Activated CD8-positive, alpha-beta memory T cell treated with anti-CD3 and anti-CD28 coated beads, Interleukin-2, amount 10 ng/mL, durations not matched to agents 7 days and 5 days (primary cell): Measurements from ENCODE around the gene SPOP. TPM values are rescaled to one million over a fixed set of nuclear protein-coding genes. Genes with fewer than 3 reads are reported as not detected.

Experiments used
- ATAC-seq: fragments of 150-1000 bp; cut with Tn5 transposase; one replicate; pipeline ENCODE4 v1.10.0; 2021; ENCODE audit warnings: moderate library complexity
- CTCF ChIA-PET: fragments of 350-600 bp; sonication (Branson Sonifier 250); formaldehyde crosslinking; loops from one replicate; lab custom pipeline; 2021; ENCODE audit warnings: antibody characterized with exemption; lab: Charles Lee
- DNase-seq: peaks from one replicate; pipeline ENCODE4 v3.0.0-alpha.2; 2020
- H3K27ac Mint-ChIP-seq: one replicate; pipeline ENCODE4 v1.8.0; 2021; ENCODE audit warnings: mild to moderate bottlenecking, mixed read lengths
- H3K27me3 Mint-ChIP-seq: one replicate; pipeline ENCODE4 v1.8.0; 2021; ENCODE audit warnings: mixed read lengths
- H3K36me3 Mint-ChIP-seq: one replicate; pipeline ENCODE4 v1.8.0; 2021; ENCODE audit warnings: mild to moderate bottlenecking, mixed read lengths
- H3K4me1 Mint-ChIP-seq: one replicate; pipeline ENCODE4 v1.8.0; 2021; ENCODE audit warnings: mixed read lengths
- H3K4me3 Mint-ChIP-seq: one replicate; pipeline ENCODE4 v1.8.0; 2021; ENCODE audit warnings: mild to moderate bottlenecking, moderate library complexity, mixed read lengths
- H3K9me3 Mint-ChIP-seq: one replicate; pipeline ENCODE4 v1.8.0; 2022; ENCODE audit warnings: low read depth, mixed read lengths
- total RNA-seq, 2 experiments: library from RNA; stranded (reverse); gene quantifications; one replicate each; pipeline ENCODE4 v1.2.3, GENCODE V29; 2021

The SPOP gene
- total RNA-seq, 2 experiments from 2014 or later = 49.7 to 51.5 TPM

DNA sequence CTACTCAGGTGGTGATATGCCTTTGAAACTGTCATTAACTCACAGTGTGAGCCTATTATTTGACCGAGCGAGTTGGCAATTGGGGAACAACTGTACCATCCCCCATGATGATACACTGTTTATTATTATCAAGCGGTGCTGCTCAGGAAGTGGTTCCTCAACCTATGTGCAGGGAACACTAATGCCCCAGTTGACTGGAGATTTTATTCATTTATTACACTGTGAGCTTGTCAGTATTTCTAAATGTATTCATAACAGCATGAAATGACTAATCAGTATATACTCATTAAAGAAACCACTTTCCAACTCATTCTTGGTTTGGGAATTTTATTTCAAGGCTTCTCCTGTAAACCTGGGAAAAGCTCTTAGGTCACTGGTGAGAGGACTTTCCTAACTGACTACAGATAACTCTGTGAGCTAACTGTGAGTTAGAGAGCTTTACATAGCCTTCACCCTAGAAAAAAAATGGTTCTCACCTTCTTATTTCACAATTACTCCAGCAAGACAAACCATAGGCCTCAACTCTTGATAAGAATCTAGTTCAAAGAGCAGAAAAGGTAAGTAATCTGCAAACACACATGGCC, 59.8 kb downstream of the SPOP start:
- no peaks in the 10 kb centered on the region for H3K9me3 Mint-ChIP-seq
- peaks cover 25% of the 10 kb centered on the region for H3K4me1 Mint-ChIP-seq
- H3K36me3 Mint-ChIP-seq = peaks cover 28% of the 10 kb centered on the region
- CTCF ChIA-PET = interaction anchor here (0.7 to 2.1 kb wide), 6 partner anchors 9 to 77 kb away, joined by 3 to 6 read pairs (median 4); no protein-coding TSS in a partner anchor
- no peaks in the 10 kb centered on the region for H3K27me3 Mint-ChIP-seq
- no peak for DNase-seq
- no peak overlapping the region for H3K4me3 Mint-ChIP-seq
- ATAC-seq = no peak
- H3K27ac Mint-ChIP-seq = peak overlapping the region; percentile 44

DNA sequence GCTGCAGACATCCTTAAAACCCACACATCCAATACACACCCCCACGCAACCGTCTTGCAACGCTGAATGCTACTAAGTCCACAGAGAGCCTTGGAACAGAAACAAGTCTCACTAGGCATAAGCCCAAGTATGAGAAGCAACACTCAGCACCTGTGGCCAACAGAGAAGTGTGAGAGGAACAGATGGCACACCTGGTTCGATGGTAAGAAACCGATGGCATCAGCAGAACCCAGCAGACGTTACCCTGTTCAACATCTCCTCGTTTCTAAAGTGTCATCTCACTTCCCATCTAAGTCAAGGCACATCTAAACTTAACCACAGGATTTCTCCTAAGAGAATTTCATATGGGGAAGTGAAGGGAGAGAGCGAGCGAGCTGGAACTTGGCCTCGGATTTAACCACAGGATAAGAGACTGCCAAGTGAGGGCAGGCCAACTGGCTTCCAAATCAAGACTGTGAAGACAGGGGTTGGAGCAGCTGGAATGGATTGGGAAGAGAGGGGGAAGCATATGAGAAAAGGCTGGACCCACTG, 61.2 kb downstream of the SPOP start:
- DNase-seq = no peak
- Mint-ChIP-seq H3K4me1 (peaks cover 16% of the 10 kb centered on the region), H3K27ac (no peak overlapping the region), H3K4me3 (no peak overlapping the region), H3K9me3 (no peaks in the 10 kb centered on the region), H3K36me3 (peaks cover 23% of the 10 kb centered on the region), H3K27me3 (no peaks in the 10 kb centered on the region)
- no peak for ATAC-seq
- CTCF ChIA-PET = no interaction called here

DNA sequence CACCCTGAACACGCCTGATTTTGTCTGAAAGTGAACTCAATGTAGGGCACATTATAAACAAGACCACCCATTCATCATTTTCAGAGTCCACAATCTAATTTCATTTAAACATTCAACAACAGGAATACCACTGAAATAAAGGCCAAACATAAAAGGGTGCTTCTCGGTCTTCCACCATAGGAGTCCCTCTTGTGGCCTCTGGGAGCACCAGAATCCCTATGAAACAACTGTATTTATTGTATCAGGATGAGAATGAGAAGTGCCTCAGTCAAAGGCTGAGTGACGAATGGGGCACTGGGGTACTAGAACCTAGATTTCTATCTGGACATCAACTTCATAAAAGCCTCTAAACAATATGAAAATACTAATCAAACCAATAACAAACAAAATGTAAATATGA, 61.8 kb downstream of the SPOP start:
- Mint-ChIP-seq H3K27ac (no peak overlapping the region), H3K27me3 (no peaks in the 10 kb centered on the region), H3K9me3 (no peaks in the 10 kb centered on the region), H3K36me3 (peaks cover 20% of the 10 kb centered on the region), H3K4me3 (no peak overlapping the region), H3K4me1 (peaks cover 15% of the 10 kb centered on the region)
- CTCF ChIA-PET = no interaction called here
- DNase-seq (no peak), ATAC-seq (no peak)

DNA sequence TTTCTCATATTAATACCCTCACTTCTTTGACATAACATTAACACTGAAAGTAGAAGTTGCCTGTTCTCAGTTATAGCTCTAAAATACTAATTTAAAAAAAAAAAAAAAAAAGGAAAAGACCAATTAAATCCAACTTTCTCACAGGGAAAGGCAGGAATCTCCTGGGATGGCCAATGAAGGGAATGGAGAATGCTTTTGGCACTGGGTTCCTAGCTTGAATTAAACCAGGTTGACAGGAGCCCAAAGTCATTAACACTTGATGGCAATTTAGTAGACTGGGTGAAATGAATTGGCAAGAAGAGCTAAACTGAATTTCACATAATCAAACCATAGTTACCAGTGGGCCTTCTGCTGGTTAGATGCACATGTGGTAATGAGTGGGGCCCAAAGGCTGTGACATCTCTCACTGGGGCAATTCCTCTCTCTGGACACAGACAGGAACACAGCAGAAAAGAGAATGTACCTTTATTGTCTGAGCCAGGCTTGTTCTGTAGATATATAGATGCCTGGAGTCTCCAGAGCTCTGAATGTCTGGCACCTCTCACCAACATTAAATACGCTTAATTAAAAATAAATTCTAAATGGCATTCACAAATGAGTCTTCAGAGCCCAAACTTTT, 64.6 kb downstream of the SPOP start:
- no peak overlapping the region for H3K4me3 Mint-ChIP-seq
- H3K4me1 Mint-ChIP-seq = peaks cover 5% of the 10 kb centered on the region
- no peak for ATAC-seq
- CTCF ChIA-PET = interaction anchor here (1.2 to 2.8 kb wide), 3 partner anchors 16 to 43 kb away, joined by 3 to 12 read pairs (median 10); partner anchors contain the start of gene NXPH3
- DNase-seq = no peak
- peaks cover 21% of the 10 kb centered on the region for H3K36me3 Mint-ChIP-seq
- no peaks in the 10 kb centered on the region for H3K27me3 Mint-ChIP-seq
- no peaks in the 10 kb centered on the region for H3K9me3 Mint-ChIP-seq
- H3K27ac Mint-ChIP-seq = no peak overlapping the region

DNA sequence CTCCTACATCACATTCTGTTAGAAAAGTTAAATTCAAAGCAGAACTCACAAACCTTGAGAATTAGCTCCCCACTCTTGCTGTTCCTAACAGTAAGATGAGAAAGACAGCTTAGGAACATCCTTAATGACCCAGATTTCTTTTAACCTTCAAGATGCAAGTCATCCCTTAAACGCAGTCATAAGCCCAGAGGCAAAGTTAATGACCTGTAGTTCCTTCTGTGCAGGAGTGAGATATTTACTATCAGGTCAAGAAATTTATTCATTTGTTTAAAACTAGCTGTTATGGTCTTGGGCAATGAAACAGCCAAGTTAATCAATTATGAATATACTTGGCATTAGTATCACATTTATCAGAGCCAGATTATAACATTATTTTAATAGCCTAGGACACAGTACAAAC, 65.2 kb downstream of the SPOP start:
- no peak for DNase-seq
- H3K4me1 Mint-ChIP-seq = no peaks in the 10 kb centered on the region
- no peaks in the 10 kb centered on the region for H3K9me3 Mint-ChIP-seq
- peaks cover 20% of the 10 kb centered on the region for H3K36me3 Mint-ChIP-seq
- no peaks in the 10 kb centered on the region for H3K27me3 Mint-ChIP-seq
- ATAC-seq = no peak
- no peak overlapping the region for H3K27ac Mint-ChIP-seq
- H3K4me3 Mint-ChIP-seq = no peak overlapping the region
- CTCF ChIA-PET = interaction anchor here (1.5 to 2.8 kb wide), 2 partner anchors 37 to 43 kb away, joined by 10 to 12 read pairs; partner anchors contain the start of gene NXPH3

DNA sequence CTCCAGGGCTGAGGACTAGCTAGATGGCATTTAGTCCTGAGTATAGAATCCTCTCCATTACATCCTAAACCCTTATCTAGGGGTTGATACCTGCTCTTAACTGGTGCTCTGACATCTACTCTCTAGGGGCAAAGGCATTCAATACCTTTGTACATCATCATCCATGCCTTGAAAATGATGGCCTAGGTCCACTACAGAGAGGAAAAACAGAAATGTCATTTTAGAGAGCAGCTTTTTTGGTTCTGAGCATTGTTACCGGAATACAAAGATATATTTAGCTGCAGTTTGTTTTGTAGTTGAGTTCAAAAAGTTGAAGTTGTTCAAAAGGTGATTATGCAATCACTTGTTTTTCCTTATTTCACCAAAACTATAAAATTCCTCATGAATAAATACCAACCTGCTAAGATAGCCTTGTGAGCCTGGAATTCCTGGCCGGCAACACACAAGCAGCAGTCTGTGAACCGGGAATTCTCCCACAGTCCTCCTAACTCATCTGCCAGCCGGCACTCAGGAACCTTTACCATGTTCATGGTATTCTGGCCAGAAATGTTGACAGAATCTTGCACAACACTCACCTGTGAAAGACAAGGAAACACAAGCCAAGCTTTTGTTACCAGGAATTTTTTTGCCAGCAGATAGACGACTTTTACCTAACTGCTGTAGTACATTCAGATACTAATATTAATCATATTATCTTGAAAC, 66.9 kb downstream of the SPOP start:
- H3K9me3 Mint-ChIP-seq = no peaks in the 10 kb centered on the region
- no peak for DNase-seq
- no peaks in the 10 kb centered on the region for H3K27me3 Mint-ChIP-seq
- H3K36me3 Mint-ChIP-seq = peaks cover 28% of the 10 kb centered on the region
- H3K27ac Mint-ChIP-seq = no peak overlapping the region
- H3K4me3 Mint-ChIP-seq = no peak overlapping the region
- ATAC-seq = no peak
- no peaks in the 10 kb centered on the region for H3K4me1 Mint-ChIP-seq
- CTCF ChIA-PET = interaction anchor here (0.9 kb wide), 1 partner anchor 386 kb away, joined by 3 read pairs; no protein-coding TSS in a partner anchor

DNA sequence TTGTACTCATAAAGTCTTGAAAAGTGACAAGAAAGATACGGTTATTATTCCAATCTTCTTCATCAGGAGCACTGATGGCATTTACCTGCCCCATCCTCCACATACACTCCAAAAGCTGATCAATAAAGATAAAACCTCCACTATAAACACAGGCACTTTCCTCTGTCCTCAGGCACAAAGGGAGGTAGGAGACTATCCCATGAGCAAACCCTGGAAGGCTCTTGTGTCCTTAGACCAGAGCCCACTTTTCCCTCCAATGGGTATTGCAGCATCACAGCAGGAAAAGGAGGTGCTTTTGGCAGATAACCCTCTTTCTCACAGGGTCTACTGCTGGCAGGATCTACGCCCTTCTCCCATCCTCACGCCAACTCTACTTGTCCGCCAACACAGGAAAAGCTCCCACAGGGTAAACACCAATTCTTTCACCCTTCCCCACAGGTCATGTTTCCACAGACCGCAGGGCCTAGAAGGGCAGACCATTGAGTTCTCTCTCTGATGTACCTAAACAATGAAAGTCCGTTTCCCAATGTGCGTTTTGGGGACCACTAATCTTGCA, 73.5 kb downstream of the SPOP start:
- no peak for DNase-seq
- CTCF ChIA-PET = interaction anchor here (1.4 kb wide), 1 partner anchor 47 kb away, joined by 5 read pairs; no protein-coding TSS in a partner anchor
- H3K27ac Mint-ChIP-seq = no peak overlapping the region
- peaks cover 29% of the 10 kb centered on the region for H3K36me3 Mint-ChIP-seq
- ATAC-seq = no peak
- H3K4me1 Mint-ChIP-seq = peaks cover 7% of the 10 kb centered on the region
- H3K4me3 Mint-ChIP-seq = no peak overlapping the region
- H3K9me3 Mint-ChIP-seq = no peaks in the 10 kb centered on the region
- H3K27me3 Mint-ChIP-seq = no peaks in the 10 kb centered on the region

DNA sequence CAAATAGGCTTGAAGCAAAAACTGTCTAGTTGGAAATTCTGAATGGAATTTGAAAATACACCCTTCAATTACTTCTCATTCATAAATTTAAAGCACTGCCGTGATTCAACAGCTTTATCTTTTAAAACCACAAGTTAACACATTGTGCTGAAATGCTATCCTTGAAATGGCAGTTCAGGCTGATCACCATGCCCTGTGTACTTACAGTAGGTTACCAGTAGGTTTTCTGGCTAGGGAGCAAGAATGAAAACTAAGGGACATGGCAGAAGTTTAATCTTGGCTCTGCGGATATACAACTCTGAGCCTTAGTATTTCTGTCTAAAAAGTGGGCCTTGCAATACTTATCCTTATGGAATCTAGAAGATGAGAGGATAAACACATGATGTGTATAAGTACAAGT, 74.2 kb downstream of the SPOP start:
- H3K4me1 Mint-ChIP-seq = peaks cover 7% of the 10 kb centered on the region
- CTCF ChIA-PET = interaction anchor here (1.4 to 2.1 kb wide), 2 partner anchors 34 to 46 kb away, joined by 5 to 7 read pairs; no protein-coding TSS in a partner anchor
- no peak for ATAC-seq
- no peaks in the 10 kb centered on the region for H3K9me3 Mint-ChIP-seq
- H3K36me3 Mint-ChIP-seq = peaks cover 27% of the 10 kb centered on the region
- H3K4me3 Mint-ChIP-seq = no peak overlapping the region
- no peak overlapping the region for H3K27ac Mint-ChIP-seq
- DNase-seq = no peak
- no peaks in the 10 kb centered on the region for H3K27me3 Mint-ChIP-seq

DNA sequence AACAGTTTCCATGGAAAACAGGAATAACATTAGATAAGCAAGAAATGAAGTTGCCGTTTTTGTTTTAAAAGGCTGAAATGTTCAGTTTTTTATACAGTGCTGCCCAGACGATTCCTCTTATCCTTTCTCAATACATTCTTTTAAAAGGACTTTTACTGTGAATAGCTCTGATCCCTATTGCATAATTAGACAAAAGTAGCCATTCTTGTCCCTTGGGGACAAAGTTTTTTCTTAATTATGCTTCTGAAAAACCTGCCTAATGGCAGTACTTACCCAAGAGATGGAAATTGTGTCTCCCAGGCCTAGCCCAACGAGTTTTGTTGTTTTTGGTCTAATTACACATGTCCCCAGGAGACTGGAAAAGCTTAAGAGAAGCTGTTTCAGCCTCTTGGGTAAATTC, 74.7 kb downstream of the SPOP start:
- no peak overlapping the region for H3K4me3 Mint-ChIP-seq
- no peak for ATAC-seq

DNA sequence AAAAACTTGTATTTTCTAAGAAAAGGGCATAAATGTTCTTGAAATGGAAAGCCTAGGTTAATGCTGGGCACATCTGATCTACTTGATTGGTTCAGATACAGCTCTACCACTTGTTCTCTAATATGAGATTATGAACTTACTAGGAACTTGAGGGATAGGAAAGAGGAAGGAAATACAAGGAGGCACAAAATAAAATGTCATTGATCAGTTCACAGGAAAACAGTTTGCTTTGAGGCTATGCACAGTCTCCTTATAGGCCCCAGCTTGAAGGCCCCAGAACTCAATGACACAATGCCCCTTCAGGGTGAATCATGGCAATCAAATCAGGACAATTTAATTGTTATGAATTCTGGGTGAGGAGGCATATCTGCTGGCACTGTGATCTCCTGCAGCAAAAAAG, 75.1 kb downstream of the SPOP start:
- Mint-ChIP-seq H3K36me3 (peaks cover 30% of the 10 kb centered on the region), H3K9me3 (no peaks in the 10 kb centered on the region), H3K27ac (peak overlapping the region; percentile 45), H3K27me3 (no peaks in the 10 kb centered on the region), H3K4me1 (peaks cover 7% of the 10 kb centered on the region), H3K4me3 (no peak overlapping the region)
- CTCF ChIA-PET = interaction anchor here (0.9 to 2.1 kb wide), 5 partner anchors 29 to 93 kb away, joined by 3 to 7 read pairs (median 3); no protein-coding TSS in a partner anchor
- DNase-seq (no peak), ATAC-seq (no peak)

More for the DNA sequence above, 74.7 kb downstream of the SPOP start:
- CTCF ChIA-PET = interaction anchor here (1.3 to 2.1 kb wide), 3 partner anchors 34 to 92 kb away, joined by 3 to 7 read pairs (median 5); no protein-coding TSS in a partner anchor
- peaks cover 7% of the 10 kb centered on the region for H3K4me1 Mint-ChIP-seq
- DNase-seq = no peak
- H3K27ac Mint-ChIP-seq = no peak overlapping the region
- H3K36me3 Mint-ChIP-seq = peaks cover 28% of the 10 kb centered on the region
- H3K27me3 Mint-ChIP-seq = no peaks in the 10 kb centered on the region
- no peaks in the 10 kb centered on the region for H3K9me3 Mint-ChIP-seq

DNA sequence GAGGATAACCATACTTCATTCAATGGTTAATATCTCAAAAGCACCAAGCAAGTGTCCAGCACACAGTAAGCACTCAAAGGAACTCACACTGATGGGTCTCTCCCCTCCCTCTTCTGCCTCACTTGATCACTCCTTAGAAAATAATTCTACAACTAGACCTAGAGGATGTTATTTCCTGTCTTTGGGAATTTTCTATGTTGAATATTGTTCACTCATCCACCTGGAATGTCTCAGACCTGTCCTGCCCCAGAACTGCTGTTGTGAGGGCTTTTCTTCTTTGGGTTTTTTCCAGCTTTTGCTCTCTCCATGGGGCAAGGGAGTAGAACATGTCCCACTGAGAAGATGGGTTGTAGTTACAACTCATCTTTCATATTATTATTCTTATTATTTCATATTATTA, 76.9 kb downstream of the SPOP start:
- peaks cover 25% of the 10 kb centered on the region for H3K36me3 Mint-ChIP-seq
- no peaks in the 10 kb centered on the region for H3K9me3 Mint-ChIP-seq

DNA sequence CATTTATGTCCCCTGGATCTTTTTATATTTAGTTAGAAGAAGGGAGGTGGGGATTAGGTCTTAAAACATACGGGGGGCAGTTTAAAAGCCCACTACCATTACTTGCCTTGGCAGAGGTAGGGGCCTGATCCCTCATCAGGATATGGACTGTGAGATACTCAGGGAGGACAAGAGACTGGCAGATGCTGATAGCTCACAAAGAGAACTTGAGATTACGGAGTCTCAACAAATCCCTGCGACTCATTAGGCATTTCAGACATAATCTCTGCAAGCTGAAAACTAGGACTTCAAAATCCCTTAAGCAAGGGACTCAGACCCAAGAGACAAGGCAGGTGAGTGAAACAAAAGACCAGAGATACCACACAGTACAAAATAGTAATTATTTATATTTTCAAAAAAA, 79.0 kb downstream of the SPOP start:
- Mint-ChIP-seq H3K4me3 (no peak overlapping the region), H3K4me1 (peaks cover 7% of the 10 kb centered on the region), H3K9me3 (no peaks in the 10 kb centered on the region), H3K27ac (no peak overlapping the region), H3K36me3 (peaks cover 22% of the 10 kb centered on the region), H3K27me3 (no peaks in the 10 kb centered on the region)
- no peak for DNase-seq
- ATAC-seq = no peak
- CTCF ChIA-PET = interaction anchor here (2.4 kb wide), 1 partner anchor 43 kb away, joined by 12 read pairs; no protein-coding TSS in a partner anchor

More for the DNA sequence above, 76.9 kb downstream of the SPOP start:
- H3K4me1 Mint-ChIP-seq = peaks cover 7% of the 10 kb centered on the region
- H3K27ac Mint-ChIP-seq = no peak overlapping the region
- ATAC-seq (no peak), DNase-seq (no peak)
- H3K27me3 Mint-ChIP-seq = no peaks in the 10 kb centered on the region
- CTCF ChIA-PET = interaction anchor here (1.0 to 1.4 kb wide), 2 partner anchors 33 to 95 kb away, joined by 3 to 5 read pairs; no protein-coding TSS in a partner anchor
- H3K4me3 Mint-ChIP-seq = no peak overlapping the region
